Epithelial cell of proximal tubule (primary cell): Measurements from ENCODE around the gene ROPN1L. TPM values are rescaled to one million over a fixed set of nuclear protein-coding genes. Genes with fewer than 3 reads are reported as not detected.
"Not testable (repeated sequence)": the region's sequence is repeated elsewhere in the genome, so short reads cannot be mapped to it uniquely, and the experiment has no call there.

Experiments used
- DNase-seq: peaks from one replicate; pipeline ENCODE4 v3.0.0-alpha.2; 2011; ENCODE audit warnings: low read depth
- H3K4me3 ChIP-seq: 2 replicates; pipeline ENCODE4 v1.5.1; 2011; ENCODE audit warnings: low read depth, mild to moderate bottlenecking, low read length
- total RNA-seq: library from RNA; depleted of rRNA; stranded (reverse); fragments of >200 nt; gene quantifications from 2 replicates; pipeline ENCODE4 v1.2.3, GENCODE V29; 2015
- TF ChIP-seq, protein P1 (sequence below): conservative IDR thresholded peaks from 2 replicates; pipeline ENCODE4 v1.5.1; 2012; ENCODE audit warnings: low read depth, mild to moderate bottlenecking, low read length

The ROPN1L gene
- total RNA-seq, 1 donor from 2014 or later = not detected

DNA sequence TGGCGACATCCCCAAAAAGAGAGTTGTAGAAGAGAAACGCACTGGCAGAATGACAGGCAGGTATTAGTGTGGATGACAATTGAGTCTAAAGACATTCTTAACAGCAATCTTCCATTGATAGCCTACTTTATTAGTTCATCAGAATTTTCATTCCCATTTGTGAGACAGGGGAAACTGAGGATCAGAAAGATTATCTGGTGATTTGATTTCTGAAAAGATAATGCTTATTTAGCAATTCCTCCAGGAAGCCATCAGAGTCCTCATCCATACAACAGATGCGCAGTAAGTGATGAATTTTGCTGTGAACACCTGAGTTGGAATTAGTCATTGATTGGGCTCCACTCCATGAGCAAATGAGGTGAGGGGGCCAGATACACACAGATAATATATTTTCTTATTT, 64.9 kb downstream of the ROPN1L start:
- DNase-seq = no peak
- no peak overlapping the region for H3K4me3 ChIP-seq
- TF ChIP-seq, protein P1, sequence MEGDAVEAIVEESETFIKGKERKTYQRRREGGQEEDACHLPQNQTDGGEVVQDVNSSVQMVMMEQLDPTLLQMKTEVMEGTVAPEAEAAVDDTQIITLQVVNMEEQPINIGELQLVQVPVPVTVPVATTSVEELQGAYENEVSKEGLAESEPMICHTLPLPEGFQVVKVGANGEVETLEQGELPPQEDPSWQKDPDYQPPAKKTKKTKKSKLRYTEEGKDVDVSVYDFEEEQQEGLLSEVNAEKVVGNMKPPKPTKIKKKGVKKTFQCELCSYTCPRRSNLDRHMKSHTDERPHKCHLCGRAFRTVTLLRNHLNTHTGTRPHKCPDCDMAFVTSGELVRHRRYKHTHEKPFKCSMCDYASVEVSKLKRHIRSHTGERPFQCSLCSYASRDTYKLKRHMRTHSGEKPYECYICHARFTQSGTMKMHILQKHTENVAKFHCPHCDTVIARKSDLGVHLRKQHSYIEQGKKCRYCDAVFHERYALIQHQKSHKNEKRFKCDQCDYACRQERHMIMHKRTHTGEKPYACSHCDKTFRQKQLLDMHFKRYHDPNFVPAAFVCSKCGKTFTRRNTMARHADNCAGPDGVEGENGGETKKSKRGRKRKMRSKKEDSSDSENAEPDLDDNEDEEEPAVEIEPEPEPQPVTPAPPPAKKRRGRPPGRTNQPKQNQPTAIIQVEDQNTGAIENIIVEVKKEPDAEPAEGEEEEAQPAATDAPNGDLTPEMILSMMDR = no peak

DNA sequence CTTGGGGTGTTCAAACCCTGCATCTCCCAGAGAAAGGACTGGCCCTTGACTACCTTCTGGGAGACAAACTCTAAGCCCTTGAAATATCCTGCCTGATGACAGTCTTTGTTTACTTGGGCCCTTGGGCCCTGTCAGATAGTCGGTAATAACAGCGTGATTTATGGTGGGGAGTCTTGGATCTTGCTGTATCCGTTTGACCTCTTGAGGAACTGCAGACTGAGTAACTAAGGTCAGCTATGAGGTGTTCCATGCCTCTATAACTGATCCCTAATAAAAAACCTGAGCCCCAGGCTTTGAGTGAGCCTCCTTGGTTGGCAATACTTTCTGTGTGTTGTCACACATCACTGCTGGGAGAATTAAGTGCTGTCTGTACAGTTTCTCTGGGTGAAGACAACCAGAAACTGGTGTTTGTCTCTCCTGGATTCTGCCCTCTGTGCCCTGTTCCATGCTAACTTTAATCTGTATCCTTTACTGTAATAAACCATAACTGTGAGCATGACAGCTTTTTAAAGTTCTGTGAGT, 66.0 kb downstream of the ROPN1L start:
- peak; percentile 45 for DNase-seq
- H3K4me3 ChIP-seq = no peak overlapping the region
- TF ChIP-seq, protein P1 = no peak

DNA sequence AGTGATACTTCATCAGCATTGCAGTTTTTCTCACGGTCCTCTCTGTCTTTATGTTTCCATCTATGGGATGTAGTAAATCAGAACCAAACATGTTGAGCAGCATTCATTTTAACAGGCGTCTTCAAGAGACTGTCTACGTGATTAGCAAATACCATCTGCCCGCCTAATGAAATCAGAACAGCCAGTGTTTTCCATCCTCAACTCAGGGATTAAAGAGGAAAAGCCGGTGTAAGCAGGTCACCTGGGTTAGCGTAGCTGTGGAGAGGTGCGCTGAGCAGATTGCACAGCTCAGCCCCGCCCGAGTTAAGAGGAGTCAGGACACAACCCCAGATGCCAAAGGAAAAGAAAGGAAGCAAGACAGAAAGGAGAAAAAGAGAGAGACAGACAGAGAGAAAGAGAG, 67.9 kb downstream of the ROPN1L start:
- no peak for DNase-seq
- TF ChIP-seq, protein P1 = no peak
- H3K4me3 ChIP-seq = no peak overlapping the region

DNA sequence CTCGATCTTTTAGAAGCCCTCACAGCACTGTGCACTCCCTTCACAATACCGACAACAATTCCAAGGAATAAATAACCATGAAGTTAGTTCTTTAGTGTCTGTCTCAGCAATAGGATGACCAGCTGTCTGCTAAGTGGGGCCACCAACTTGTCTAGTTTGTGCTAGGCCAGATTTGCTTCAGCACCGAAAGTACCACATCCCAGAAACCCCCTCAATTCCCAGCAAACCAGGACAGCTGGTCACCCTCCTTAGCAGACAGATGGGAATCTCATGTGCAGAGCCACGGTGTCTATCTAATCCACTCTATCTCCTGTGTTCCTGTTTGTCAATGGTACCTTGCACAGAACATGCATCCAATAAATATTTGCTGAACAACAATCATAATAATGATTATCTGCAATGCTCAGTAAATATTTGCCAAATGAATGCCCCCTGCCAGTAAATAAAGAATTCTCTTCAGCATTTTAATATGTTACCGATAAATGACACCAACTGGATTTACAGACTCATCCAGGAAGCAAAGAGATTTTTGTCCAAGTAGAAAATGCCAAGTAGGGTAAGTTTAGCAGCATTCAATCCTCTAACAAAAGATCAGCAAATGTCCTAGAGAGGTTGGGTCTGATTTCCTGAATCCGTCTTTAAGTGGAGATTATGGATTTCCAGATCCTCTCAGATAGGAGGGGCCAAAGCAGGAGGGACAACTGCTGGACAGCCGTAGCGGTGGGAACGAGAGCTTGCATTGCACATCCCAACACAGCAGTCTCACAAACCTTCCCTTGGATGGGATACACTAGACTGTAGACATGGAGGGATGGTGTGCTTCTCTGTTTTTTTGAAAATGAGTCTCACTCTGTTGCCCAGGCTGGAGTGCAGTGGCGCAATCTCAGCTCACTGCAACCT, 70.3 kb downstream of the ROPN1L start:
- no peak for DNase-seq
- TF ChIP-seq, protein P1 = no peak
- H3K4me3 ChIP-seq = no peak overlapping the region

DNA sequence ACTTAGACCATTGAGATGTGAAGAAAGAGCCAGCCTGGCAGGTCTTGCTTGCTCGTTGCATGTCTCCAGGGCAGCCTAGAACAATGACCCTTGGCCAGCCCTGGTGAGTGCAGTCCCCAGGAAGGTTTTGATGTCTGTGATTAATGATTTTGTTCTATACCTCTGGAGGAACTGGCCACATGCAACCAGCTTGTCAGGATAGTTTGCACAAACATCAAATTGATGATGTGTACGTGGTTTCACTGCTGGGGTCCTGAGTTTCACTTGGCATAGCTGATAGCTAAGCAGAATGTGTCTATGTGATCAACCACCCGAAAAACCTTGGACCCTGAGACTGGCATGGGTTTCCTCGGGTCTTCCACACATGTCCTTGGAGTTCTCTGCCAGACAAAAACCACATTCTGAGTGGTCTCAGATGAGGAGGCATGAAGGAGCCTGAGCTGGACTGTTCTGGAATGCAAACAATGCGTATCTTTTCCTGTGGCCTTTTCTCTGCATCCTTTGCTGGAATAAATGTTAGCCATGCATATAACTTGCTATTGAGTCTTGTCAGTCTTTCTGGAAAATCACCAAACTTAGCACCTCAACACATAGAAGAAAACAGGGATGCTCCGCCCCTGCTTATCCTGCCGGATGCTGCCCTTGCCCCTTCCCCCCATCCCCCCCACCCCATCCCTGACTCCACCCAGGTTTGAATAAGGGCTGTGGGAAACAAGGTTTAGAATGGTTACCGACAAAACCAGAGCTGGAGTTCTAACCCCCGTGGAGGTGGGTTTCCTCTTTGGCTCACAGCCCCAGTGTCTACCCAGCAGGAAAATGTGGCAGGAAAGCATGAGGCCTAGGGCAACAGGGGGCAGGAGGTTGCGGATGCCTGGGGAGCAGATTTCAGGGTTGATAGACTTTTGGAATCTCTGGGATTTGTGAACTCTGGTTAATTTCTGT, 72.1 kb downstream of the ROPN1L start:
- no peak overlapping the region for H3K4me3 ChIP-seq
- peak; percentile 99 for DNase-seq
- TF ChIP-seq, protein P1 = peak; percentile 19

DNA sequence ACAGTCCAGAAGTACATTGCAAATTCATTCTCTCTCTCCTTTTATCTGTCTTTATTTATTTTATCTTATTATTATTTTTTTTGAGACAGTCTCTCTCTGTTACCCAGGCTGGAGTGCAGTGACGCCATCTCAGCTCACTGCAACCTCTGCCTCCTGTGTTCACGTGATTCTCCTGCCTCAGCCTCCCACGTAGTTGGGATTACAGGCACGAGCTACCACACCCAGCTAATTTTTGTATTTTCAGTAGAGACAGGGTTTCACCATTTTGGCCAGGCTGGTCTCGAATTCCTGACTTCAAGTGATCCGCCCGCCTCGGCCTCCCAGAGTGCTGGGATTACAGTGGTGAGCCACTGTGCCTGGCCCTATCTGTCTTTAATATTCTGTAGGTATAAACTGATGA, 72.9 kb downstream of the ROPN1L start:
- not testable (repeated sequence) for DNase-seq, H3K4me3 ChIP-seq

Other genes with a start within 250 kb of the ROPN1L start
- gene ATPSCKMT, start 192.0 kb upstream of the ROPN1L start, total RNA-seq = 20.9 and 22.9 TPM in 2 replicates
- gene CCT5, start 191.6 kb upstream of the ROPN1L start, total RNA-seq = 610 and 905 TPM in 2 replicates
- 2.2 and 3.0 TPM in 2 replicates for gene CMBL, start 134.0 kb upstream of the ROPN1L start, total RNA-seq
- 13.7 and 27.0 TPM in 2 replicates for gene MARCHF6, start 88.2 kb upstream of the ROPN1L start, total RNA-seq
- 2.3 and 3.9 TPM in 2 replicates for gene ANKRD33B, start 122.2 kb downstream of the ROPN1L start, total RNA-seq